GM23338 (cell line): Measurements from ENCODE around the gene AAMDC. TPM values are rescaled to one million over a fixed set of nuclear protein-coding genes. Genes with fewer than 3 reads are reported as not detected.
A peak's percentile ranks its signal among the peaks of the same experiment; 100 is the strongest.

Experiments
- ATAC-seq: fragments of 200-7000 bp; cut with Tn5 transposase; 3 replicates; pipeline ENCODE4 v1.9.1; 2020
- DNase-seq: peaks from one replicate; pipeline ENCODE4 v3.0.0-alpha.2; 2015; ENCODE audit warnings: low spot score
- H2AFZ ChIP-seq: fragments of 200-600 bp; sonication (generic); 2 replicates; pipeline ENCODE4 v1.8.0; 2016; ENCODE audit warnings: antibody characterized with exemption, mild to moderate bottlenecking, moderate library complexity
- H3F3A ChIP-seq: fragments of 200-600 bp; sonication (generic); replicated peaks from 2 replicates; pipeline ENCODE4 v1.8.0; 2017; ENCODE audit warnings: antibody characterized with exemption, mixed run types, low read depth
- H3K27ac ChIP-seq: fragments of 200-600 bp; sonication (generic); 2 replicates; pipeline ENCODE4 v1.6.1; 2016; ENCODE audit warnings: low read depth
- H3K27me3 ChIP-seq: fragments of 200-600 bp; sonication (generic); 2 replicates; pipeline ENCODE4 v1.8.0; 2016; ENCODE audit warnings: mild to moderate bottlenecking, mixed run types, moderate library complexity; ENCODE audit not compliant: insufficient read depth
- H3K36me3 ChIP-seq: fragments of 200-600 bp; sonication (generic); 2 replicates; pipeline ENCODE4 v1.8.0; 2016; ENCODE audit warnings: mild to moderate bottlenecking; ENCODE audit not compliant: insufficient read depth
- H3K4me1 ChIP-seq: fragments of 200-600 bp; sonication (generic); 2 replicates; pipeline ENCODE4 v1.8.0; 2016; ENCODE audit warnings: mild to moderate bottlenecking, moderate library complexity; ENCODE audit not compliant: insufficient read depth
- H3K4me2 ChIP-seq: fragments of 200-600 bp; sonication (generic); 2 replicates; pipeline ENCODE4 v1.7.1; 2017; ENCODE audit warnings: mixed run types
- H3K4me3 ChIP-seq: fragments of 200-600 bp; sonication (generic); 2 replicates; pipeline ENCODE4 v1.6.1; 2016; ENCODE audit warnings: mixed run types
- H3K79me2 ChIP-seq: fragments of 200-600 bp; sonication (generic); replicated peaks from 2 replicates; pipeline ENCODE4 v1.8.0; 2017; ENCODE audit warnings: mild to moderate bottlenecking; ENCODE audit not compliant: insufficient read depth
- H3K9me2 ChIP-seq: fragments of 200-600 bp; sonication (generic); 2 replicates; pipeline ENCODE4 v1.8.0; 2017; ENCODE audit not compliant: insufficient read depth
- H4K20me1 ChIP-seq: fragments of 200-600 bp; sonication (generic); replicated peaks from 2 replicates; pipeline ENCODE4 v1.8.0; 2017; ENCODE audit warnings: mild to moderate bottlenecking; ENCODE audit not compliant: insufficient read depth
- H3K27ac Mint-ChIP-seq: 2 replicates; pipeline ENCODE4 v1.8.0; 2020; ENCODE audit warnings: inconsistent platforms, mild to moderate bottlenecking, moderate library complexity, mixed read lengths
- H3K27me3 Mint-ChIP-seq: 3 replicates; pipeline ENCODE4 v1.8.0; 2022; ENCODE audit warnings: low read depth, mild to moderate bottlenecking, moderate library complexity, mixed read lengths, inconsistent platforms; ENCODE audit not compliant: insufficient read depth, poor library complexity
- H3K36me3 Mint-ChIP-seq: 3 replicates; pipeline ENCODE4 v1.8.0; 2021; ENCODE audit warnings: low read depth, mild to moderate bottlenecking, inconsistent platforms, moderate library complexity, mixed read lengths
- H3K4me1 Mint-ChIP-seq: 3 replicates; pipeline ENCODE4 v1.8.0; 2020; ENCODE audit warnings: mild to moderate bottlenecking, inconsistent platforms, mixed read lengths
- H3K4me3 Mint-ChIP-seq: 3 replicates; pipeline ENCODE4 v1.8.0; 2021; ENCODE audit warnings: moderate library complexity, mild to moderate bottlenecking, inconsistent platforms, mixed read lengths
- H3K9me3 Mint-ChIP-seq: 3 replicates; pipeline ENCODE4 v1.8.0; 2020; ENCODE audit warnings: moderate library complexity, mild to moderate bottlenecking, inconsistent platforms, mixed read lengths
- CREB1 ChIP-seq: fragments of 250-450 bp; sonication (Bioruptor Pico); IDR thresholded peaks from 2 replicates; pipeline ENCODE4 v1.5.0; 2020; ENCODE audit warnings: low read depth, mild to moderate bottlenecking, moderate library complexity
- EZH2 ChIP-seq: fragments of 200-600 bp; sonication (generic); IDR thresholded peaks from one replicate; pipeline ENCODE4 v1.8.0; 2017; ENCODE audit warnings: antibody characterized with exemption, mild to moderate bottlenecking, low read depth; ENCODE audit not compliant: unreplicated experiment
- EZH2phosphoT487 ChIP-seq: fragments of 200-600 bp; sonication (generic); IDR thresholded peaks from one replicate; pipeline ENCODE4 v1.8.1; 2018; ENCODE audit warnings: antibody characterized with exemption; ENCODE audit not compliant: unreplicated experiment
- JUNB ChIP-seq: IDR thresholded peaks from one replicate; pipeline ENCODE4 v1.6.1; 2016; ENCODE audit warnings: antibody characterized with exemption; ENCODE audit not compliant: unreplicated experiment
- NANOG ChIP-seq: IDR thresholded peaks from 2 replicates; pipeline ENCODE4 v1.6.1; 2016; ENCODE audit warnings: antibody characterized with exemption, borderline replicate concordance
- POLR2AphosphoS5 ChIP-seq: IDR thresholded peaks from 2 replicates; pipeline ENCODE4 v1.6.1; 2016; ENCODE audit warnings: antibody characterized with exemption, low read depth
- STAT1 ChIP-seq: IDR thresholded peaks from one replicate; pipeline ENCODE4 v1.6.1; 2016; ENCODE audit warnings: antibody characterized with exemption; ENCODE audit not compliant: unreplicated experiment
- ZNF114 ChIP-seq: fragments of 250-450 bp; sonication (Bioruptor Pico); IDR thresholded peaks from 2 replicates; pipeline ENCODE4 v1.5.0; 2020; ENCODE audit warnings: mild to moderate bottlenecking, moderate library complexity
- ZNF331 ChIP-seq: fragments of 250-450 bp; sonication (Bioruptor Pico); IDR thresholded peaks from 2 replicates; pipeline ENCODE4 v1.5.0; 2020; ENCODE audit warnings: low read depth, mild to moderate bottlenecking, moderate library complexity
- ZNF462 ChIP-seq: fragments of 250-450 bp; sonication (Bioruptor Pico); IDR thresholded peaks from 2 replicates; pipeline ENCODE4 v1.5.0; 2020; ENCODE audit warnings: mild to moderate bottlenecking, moderate library complexity
- polyA plus RNA-seq: library from polyadenylated mRNA; unstranded; fragments of >200 nt; fragmentation: Nextera tagmentation; extraction: Ambion mirVana; gene quantifications from 2 replicates; pipeline ENCODE4 v1.2.1, GENCODE V29; 2016
- total RNA-seq: library from RNA; depleted of rRNA; stranded (reverse); fragments of >200 nt; shearing (Covaris generic); gene quantifications from 2 replicates; pipeline ENCODE4 v1.2.3, GENCODE V29; 2014
- TF ChIP-seq, protein P1 (sequence below), 2 experiments: fragments of 200-600 bp in 1 of 2; sonication (generic) in 1 of 2; conservative IDR thresholded peaks; 2 replicates each; pipeline versions ENCODE4 v1.5.1 to v1.6.1; 2016 to 2017; ENCODE audit warnings: antibody characterized with exemption in 2 of 2, low read depth in 2 of 2, mild to moderate bottlenecking in 2 of 2, moderate library complexity in 1 of 2
- TF ChIP-seq, protein P2 (sequence below): IDR thresholded peaks from 2 replicates; pipeline ENCODE4 v1.6.1; 2016; ENCODE audit warnings: antibody characterized with exemption
- TF ChIP-seq, protein P3 (sequence below): IDR thresholded peaks from one replicate; pipeline ENCODE4 v1.6.1; 2018; ENCODE audit warnings: antibody characterized with exemption; ENCODE audit not compliant: unreplicated experiment

AAMDC gene
- total and polyA plus RNA-seq, 2 experiments from 2014 or later = 5.3 to 50.2 TPM

DNA sequence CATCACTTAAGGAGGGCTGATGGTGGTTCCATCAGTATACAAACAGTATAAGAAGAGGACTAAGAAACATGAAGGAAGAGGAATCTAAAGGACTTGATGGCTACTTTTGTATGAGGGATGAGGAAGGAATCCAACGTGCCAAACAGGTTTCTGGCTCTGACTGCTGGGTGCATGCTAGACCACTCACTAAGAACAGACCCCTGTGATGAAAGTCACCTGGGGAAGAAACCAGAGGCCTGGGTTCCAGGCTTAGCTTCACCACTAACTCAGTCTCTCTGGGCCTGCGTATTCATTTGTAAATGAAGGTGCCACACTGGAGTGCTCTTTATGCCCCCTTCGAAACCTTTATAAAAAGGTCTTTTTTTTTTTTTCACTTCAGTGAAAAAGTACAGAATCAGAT lies 55.1 kb downstream of the AAMDC start:
- Histone ChIP-seq H3K27me3 (no peaks in the 10 kb centered on the region), H3K4me1 (peaks cover 9% of the 10 kb centered on the region; the same call in 1 of the 2 replicates), H4K20me1 (no peaks in the 10 kb centered on the region; the same call in 1 of the 2 replicates), H3F3A (no peaks in the 10 kb centered on the region), H3K36me3 (peaks cover 4% of the 10 kb centered on the region; the same call in 1 of the 2 replicates), H3K4me3 (no peak overlapping the region), H3K79me2 (no peaks in the 10 kb centered on the region), H2AFZ (no peak overlapping the region), H3K9me2 (peaks cover 6% of the 10 kb centered on the region; the same call in 1 of the 2 replicates), H3K27ac (no peak overlapping the region), H3K4me2 (peak overlapping the region; percentile 42; the same call in 1 of the 2 replicates)
- Mint-ChIP-seq H3K36me3 (no peaks in the 10 kb centered on the region; the same call in 2 of the 3 replicates), H3K9me3 (no peaks in the 10 kb centered on the region), H3K4me1 (peaks cover 14% of the 10 kb centered on the region), H3K27me3 (no peaks in the 10 kb centered on the region), H3K27ac (peak overlapping the region; percentile 74), H3K4me3 (no peak overlapping the region; the same call in 2 of the 3 replicates)
- peak; percentile 94 for ATAC-seq
- DNase-seq = peak; percentile 35
- TF ChIP-seq CREB1 (CRISPR knock-in tag) = no peak
- TF ChIP-seq, protein P1, sequence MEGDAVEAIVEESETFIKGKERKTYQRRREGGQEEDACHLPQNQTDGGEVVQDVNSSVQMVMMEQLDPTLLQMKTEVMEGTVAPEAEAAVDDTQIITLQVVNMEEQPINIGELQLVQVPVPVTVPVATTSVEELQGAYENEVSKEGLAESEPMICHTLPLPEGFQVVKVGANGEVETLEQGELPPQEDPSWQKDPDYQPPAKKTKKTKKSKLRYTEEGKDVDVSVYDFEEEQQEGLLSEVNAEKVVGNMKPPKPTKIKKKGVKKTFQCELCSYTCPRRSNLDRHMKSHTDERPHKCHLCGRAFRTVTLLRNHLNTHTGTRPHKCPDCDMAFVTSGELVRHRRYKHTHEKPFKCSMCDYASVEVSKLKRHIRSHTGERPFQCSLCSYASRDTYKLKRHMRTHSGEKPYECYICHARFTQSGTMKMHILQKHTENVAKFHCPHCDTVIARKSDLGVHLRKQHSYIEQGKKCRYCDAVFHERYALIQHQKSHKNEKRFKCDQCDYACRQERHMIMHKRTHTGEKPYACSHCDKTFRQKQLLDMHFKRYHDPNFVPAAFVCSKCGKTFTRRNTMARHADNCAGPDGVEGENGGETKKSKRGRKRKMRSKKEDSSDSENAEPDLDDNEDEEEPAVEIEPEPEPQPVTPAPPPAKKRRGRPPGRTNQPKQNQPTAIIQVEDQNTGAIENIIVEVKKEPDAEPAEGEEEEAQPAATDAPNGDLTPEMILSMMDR (conservative IDR thresholded peaks at IDR 0.05; ENCODE audit: low read depth in 2 of 2) = no peak
- TF ChIP-seq ZNF114 = no peak
- no peak for TF ChIP-seq JUNB
- no peak for TF ChIP-seq POLR2AphosphoS5
- TF ChIP-seq ZNF462 = no peak
- TF ChIP-seq, protein P2, sequence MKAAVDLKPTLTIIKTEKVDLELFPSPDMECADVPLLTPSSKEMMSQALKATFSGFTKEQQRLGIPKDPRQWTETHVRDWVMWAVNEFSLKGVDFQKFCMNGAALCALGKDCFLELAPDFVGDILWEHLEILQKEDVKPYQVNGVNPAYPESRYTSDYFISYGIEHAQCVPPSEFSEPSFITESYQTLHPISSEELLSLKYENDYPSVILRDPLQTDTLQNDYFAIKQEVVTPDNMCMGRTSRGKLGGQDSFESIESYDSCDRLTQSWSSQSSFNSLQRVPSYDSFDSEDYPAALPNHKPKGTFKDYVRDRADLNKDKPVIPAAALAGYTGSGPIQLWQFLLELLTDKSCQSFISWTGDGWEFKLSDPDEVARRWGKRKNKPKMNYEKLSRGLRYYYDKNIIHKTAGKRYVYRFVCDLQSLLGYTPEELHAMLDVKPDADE = no peak
- TF ChIP-seq EZH2 = no peak
- no peak for TF ChIP-seq NANOG
- TF ChIP-seq ZNF331 (CRISPR knock-in tag) = no peak
- no peak for TF ChIP-seq STAT1
- TF ChIP-seq EZH2phosphoT487 = no peak
- TF ChIP-seq, protein P3, sequence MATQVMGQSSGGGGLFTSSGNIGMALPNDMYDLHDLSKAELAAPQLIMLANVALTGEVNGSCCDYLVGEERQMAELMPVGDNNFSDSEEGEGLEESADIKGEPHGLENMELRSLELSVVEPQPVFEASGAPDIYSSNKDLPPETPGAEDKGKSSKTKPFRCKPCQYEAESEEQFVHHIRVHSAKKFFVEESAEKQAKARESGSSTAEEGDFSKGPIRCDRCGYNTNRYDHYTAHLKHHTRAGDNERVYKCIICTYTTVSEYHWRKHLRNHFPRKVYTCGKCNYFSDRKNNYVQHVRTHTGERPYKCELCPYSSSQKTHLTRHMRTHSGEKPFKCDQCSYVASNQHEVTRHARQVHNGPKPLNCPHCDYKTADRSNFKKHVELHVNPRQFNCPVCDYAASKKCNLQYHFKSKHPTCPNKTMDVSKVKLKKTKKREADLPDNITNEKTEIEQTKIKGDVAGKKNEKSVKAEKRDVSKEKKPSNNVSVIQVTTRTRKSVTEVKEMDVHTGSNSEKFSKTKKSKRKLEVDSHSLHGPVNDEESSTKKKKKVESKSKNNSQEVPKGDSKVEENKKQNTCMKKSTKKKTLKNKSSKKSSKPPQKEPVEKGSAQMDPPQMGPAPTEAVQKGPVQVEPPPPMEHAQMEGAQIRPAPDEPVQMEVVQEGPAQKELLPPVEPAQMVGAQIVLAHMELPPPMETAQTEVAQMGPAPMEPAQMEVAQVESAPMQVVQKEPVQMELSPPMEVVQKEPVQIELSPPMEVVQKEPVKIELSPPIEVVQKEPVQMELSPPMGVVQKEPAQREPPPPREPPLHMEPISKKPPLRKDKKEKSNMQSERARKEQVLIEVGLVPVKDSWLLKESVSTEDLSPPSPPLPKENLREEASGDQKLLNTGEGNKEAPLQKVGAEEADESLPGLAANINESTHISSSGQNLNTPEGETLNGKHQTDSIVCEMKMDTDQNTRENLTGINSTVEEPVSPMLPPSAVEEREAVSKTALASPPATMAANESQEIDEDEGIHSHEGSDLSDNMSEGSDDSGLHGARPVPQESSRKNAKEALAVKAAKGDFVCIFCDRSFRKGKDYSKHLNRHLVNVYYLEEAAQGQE = no peak
